ENCODE results near the gene HIGD2A. TPM values are rescaled to one million over a fixed set of nuclear protein-coding genes. Genes with fewer than 3 reads are reported as not detected.

Gene HIGD2A
- total RNA-seq, 1 donor from 2014 or later, result 74.6 TPM

GRCh38 chr5:176381979-176382378 is 6.6 kb upstream of the HIGD2A start:
- DNase-seq (ENCODE audit: low spot score), result no peak
- H3K36me3 Mint-ChIP-seq (ENCODE audit: low read depth), result peaks cover 7% of the 10 kb centered on the region

GRCh38 chr5:176382721-176383120 is 5.8 kb upstream of the HIGD2A start:
- H3K4me1 Mint-ChIP-seq (ENCODE audit: low read depth), result peaks cover 15% of the 10 kb centered on the region
- H3K4me3 Mint-ChIP-seq (ENCODE audit: unreplicated experiment), result no peak overlapping the region
- H3K9me3 Mint-ChIP-seq (ENCODE audit: low read depth), result no peaks in the 10 kb centered on the region
- no peak for DNase-seq (ENCODE audit: low spot score)
- H3K27me3 Mint-ChIP-seq (ENCODE audit: low read depth), result no peaks in the 10 kb centered on the region
- peaks cover 7% of the 10 kb centered on the region for H3K36me3 Mint-ChIP-seq (ENCODE audit: low read depth)
- no peak overlapping the region for H3K27ac Mint-ChIP-seq (ENCODE audit: unreplicated experiment)
- TF ChIP-seq CTCF (IDR thresholded peaks at IDR 0.05), result no peak

More at GRCh38 chr5:176381979-176382378, 6.6 kb upstream of the HIGD2A start:
- Mint-ChIP-seq H3K27ac (ENCODE audit: unreplicated experiment) (no peak overlapping the region), H3K4me3 (ENCODE audit: unreplicated experiment) (no peak overlapping the region), H3K9me3 (ENCODE audit: low read depth) (no peaks in the 10 kb centered on the region), H3K4me1 (ENCODE audit: low read depth) (peaks cover 8% of the 10 kb centered on the region), H3K27me3 (ENCODE audit: low read depth) (no peaks in the 10 kb centered on the region)
- no peak for TF ChIP-seq CTCF (IDR thresholded peaks at IDR 0.05)

- peaks cover 18% of the 10 kb centered on the region for H3K4me1 Mint-ChIP-seq (ENCODE audit: low read depth)
- no peak for TF ChIP-seq CTCF (IDR thresholded peaks at IDR 0.05)
- H3K9me3 Mint-ChIP-seq (ENCODE audit: low read depth), result no peaks in the 10 kb centered on the region
- H3K27ac Mint-ChIP-seq (ENCODE audit: unreplicated experiment), result no peak overlapping the region
- no peak overlapping the region for H3K4me3 Mint-ChIP-seq (ENCODE audit: unreplicated experiment)
- DNase-seq (ENCODE audit: low spot score), result no peak
- no peaks in the 10 kb centered on the region for H3K27me3 Mint-ChIP-seq (ENCODE audit: low read depth)
- peaks cover 7% of the 10 kb centered on the region for H3K36me3 Mint-ChIP-seq (ENCODE audit: low read depth)
Measured at GRCh38 chr5:176383248-176383905, 5.2 kb upstream of the HIGD2A start.

- no peak overlapping the region for H3K27ac Mint-ChIP-seq (ENCODE audit: unreplicated experiment)
- H3K36me3 Mint-ChIP-seq (ENCODE audit: low read depth), result peaks cover 7% of the 10 kb centered on the region
- no peaks in the 10 kb centered on the region for H3K27me3 Mint-ChIP-seq (ENCODE audit: low read depth)
Measured at GRCh38 chr5:176383961-176384360, 4.6 kb upstream of the HIGD2A start.

GRCh38 chr5:176384366-176384930 is 4.1 kb upstream of the HIGD2A start:
- no peak for DNase-seq (ENCODE audit: low spot score)
- Mint-ChIP-seq H3K4me3 (ENCODE audit: unreplicated experiment) (no peak overlapping the region), H3K4me1 (ENCODE audit: low read depth) (peaks cover 19% of the 10 kb centered on the region), H3K27ac (ENCODE audit: unreplicated experiment) (no peak overlapping the region), H3K9me3 (ENCODE audit: low read depth) (no peaks in the 10 kb centered on the region), H3K27me3 (ENCODE audit: low read depth) (no peaks in the 10 kb centered on the region), H3K36me3 (ENCODE audit: low read depth) (peaks cover 7% of the 10 kb centered on the region)
- no peak for TF ChIP-seq CTCF (IDR thresholded peaks at IDR 0.05)

More at GRCh38 chr5:176383961-176384360, 4.6 kb upstream of the HIGD2A start:
- no peak for TF ChIP-seq CTCF (IDR thresholded peaks at IDR 0.05)
- Mint-ChIP-seq H3K4me1 (ENCODE audit: low read depth) (peaks cover 18% of the 10 kb centered on the region), H3K4me3 (ENCODE audit: unreplicated experiment) (no peak overlapping the region), H3K9me3 (ENCODE audit: low read depth) (no peaks in the 10 kb centered on the region)
- no peak for DNase-seq (ENCODE audit: low spot score)

All from chondrocyte (in vitro differentiated cells).